ENCODE measurements around the gene MELK. TPM values are rescaled to one million over a fixed set of nuclear protein-coding genes. Genes with fewer than 3 reads are reported as not detected.
"Not testable (repeated sequence)": the region's sequence is repeated elsewhere in the genome, so short reads cannot be mapped to it uniquely, and the experiment has no call there.

MELK gene
- total and polyA plus RNA-seq, 10 of the 15 experiments (the other 5 are each of a cell fraction or from before 2014, with no cell fraction given) = 38.7 to 80.3 (median 51.6) TPM

DNA sequence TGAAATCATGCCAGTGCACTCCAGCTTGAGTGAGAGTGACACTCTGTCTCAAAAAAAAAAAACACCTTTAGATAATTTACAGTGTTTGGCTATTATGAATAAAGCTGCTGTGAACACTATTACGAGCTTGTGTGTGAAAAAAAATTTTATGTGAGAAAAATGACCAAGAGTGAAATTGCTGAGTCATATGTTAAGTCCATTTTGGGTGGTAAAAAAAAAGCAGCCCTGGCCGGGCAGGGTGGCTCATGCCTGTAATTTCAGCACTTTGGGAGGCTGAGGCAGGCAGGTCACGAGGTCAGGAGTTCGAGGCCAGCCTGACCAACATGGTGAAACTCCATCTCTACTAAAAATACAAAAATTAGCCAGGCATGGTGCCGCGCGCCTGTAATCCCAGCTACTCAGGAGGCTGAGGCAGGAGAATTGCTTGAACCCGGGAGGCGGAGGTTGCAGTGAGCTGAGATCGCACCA, 22.0 kb upstream of the MELK start:
- not testable (repeated sequence) for H2AFZ ChIP-seq (ENCODE audit: control insufficient read depth, low read depth, low read length); H3K27me3 ChIP-seq (replicated peaks in 1 of 2; ENCODE audit: control insufficient read depth in 2 of 2, insufficient read depth in 2 of 2, low read length in 1 of 2); H4K20me1 ChIP-seq (ENCODE audit: control insufficient read depth, insufficient read depth); H3K4me3 ChIP-seq; H3K79me2 ChIP-seq (ENCODE audit: control insufficient read depth, insufficient read depth, low read length); H3K36me3 ChIP-seq (ENCODE audit: control insufficient read depth in 2 of 2, insufficient read depth in 2 of 2, low read length in 1 of 2); H3K4me2 ChIP-seq (ENCODE audit: control insufficient read depth, insufficient read depth); BruUV-seq (replicated peaks); H3K9ac ChIP-seq (ENCODE audit: control insufficient read depth, insufficient read depth, low read length); FAIRE-seq; H3K9me3 ChIP-seq (replicated peaks; ENCODE audit: control insufficient read depth, insufficient read depth, low read length)
- in situ Hi-C loops (cut with MboI) = loop anchor here (5.0 kb wide), 2 partner anchors 63 to 143 kb away; no protein-coding TSS in a partner anchor
- intact Hi-C loops (cut with micrococcal nuclease; ENCODE audit: unreplicated experiment) = loop anchor here (2.0 kb wide), 2 partner anchors 64 to 92 kb away; no protein-coding TSS in a partner anchor
- Histone ChIP-seq H3K27ac (ENCODE audit: control insufficient read depth, insufficient read depth) (peak overlapping the region; percentile 73), H3K4me1 (ENCODE audit: control insufficient read depth, insufficient read depth, low read length) (peaks cover 17% of the 10 kb centered on the region)
- POLR2A ChIA-PET = interaction anchor here (0.6 to 1.4 kb wide), 7 partner anchors 33 to 143 kb away, joined by 3 to 6 read pairs (median 3); no protein-coding TSS in a partner anchor
- SMC1A ChIA-PET (ENCODE audit: uncharacterized antibody, unreplicated experiment) = interaction anchor here (0.6 to 13.7 kb wide), 11 partner anchors 10 to 363 kb away, joined by 3 to 287 read pairs (median 8); no protein-coding TSS in a partner anchor
- ATAC-seq (peak; percentile 87), DNase-seq (ENCODE audit: low read depth, low spot score) (peak; percentile 86)
- 26% methylated on average over 10 of the region's 10 CpGs for WGBS (ENCODE audit: insufficient coverage, insufficient replicate concordance, low lambda C conversion rate, missing lambda C conversion rate)
- RAD21 ChIA-PET (ENCODE audit: unreplicated experiment) = interaction anchor here (1.1 to 7.5 kb wide), 10 partner anchors 11 to 167 kb away, joined by 3 to 156 read pairs (median 4); no protein-coding TSS in a partner anchor
- CTCF ChIA-PET = interaction anchor here (0.6 to 16.4 kb wide), 6 partner anchors 62 to 538 kb away, joined by 3 to 421 read pairs (median 6); partner anchors contain the start of gene RNF38
- TF ChIP-seq EED (IDR thresholded peaks at IDR 0.05; ENCODE audit: low read depth) = peak; percentile 65
- TF ChIP-seq ATF7 (IDR thresholded peaks at IDR 0.05; ENCODE audit: low read depth) = peak; percentile 85
- TF ChIP-seq, protein P1, sequence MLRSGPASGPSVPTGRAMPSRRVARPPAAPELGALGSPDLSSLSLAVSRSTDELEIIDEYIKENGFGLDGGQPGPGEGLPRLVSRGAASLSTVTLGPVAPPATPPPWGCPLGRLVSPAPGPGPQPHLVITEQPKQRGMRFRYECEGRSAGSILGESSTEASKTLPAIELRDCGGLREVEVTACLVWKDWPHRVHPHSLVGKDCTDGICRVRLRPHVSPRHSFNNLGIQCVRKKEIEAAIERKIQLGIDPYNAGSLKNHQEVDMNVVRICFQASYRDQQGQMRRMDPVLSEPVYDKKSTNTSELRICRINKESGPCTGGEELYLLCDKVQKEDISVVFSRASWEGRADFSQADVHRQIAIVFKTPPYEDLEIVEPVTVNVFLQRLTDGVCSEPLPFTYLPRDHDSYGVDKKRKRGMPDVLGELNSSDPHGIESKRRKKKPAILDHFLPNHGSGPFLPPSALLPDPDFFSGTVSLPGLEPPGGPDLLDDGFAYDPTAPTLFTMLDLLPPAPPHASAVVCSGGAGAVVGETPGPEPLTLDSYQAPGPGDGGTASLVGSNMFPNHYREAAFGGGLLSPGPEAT (IDR thresholded peaks at IDR 0.05; ENCODE audit: low read depth) = peak; percentile 61; the same call in 1 of the 2 replicates
- TF ChIP-seq GABPA (IDR thresholded peaks at IDR 0.05; ENCODE audit: low read depth) = 0 out of 2 replicates have a peak, but pooled peaks have one; percentile 41
- peak; percentile 89; the same call in 1 of the 2 replicates for TF ChIP-seq FOXM1 (IDR thresholded peaks at IDR 0.05; ENCODE audit: low read depth, low read length)
- 0 out of 4 replicates have a peak, but pooled peaks of 1 of the 2 experiments have one; percentile 29 for TF ChIP-seq SRF (IDR thresholded peaks at IDR 0.05; ENCODE audit: low read depth in 2 of 2, low read length in 2 of 2)
- 0 out of 2 replicates have a peak, but pooled peaks have one; percentile 81 for TF ChIP-seq KDM1A (IDR thresholded peaks at IDR 0.05; ENCODE audit: borderline replicate concordance)
- TF ChIP-seq GATAD2B (conservative IDR thresholded peaks at IDR 0.05; ENCODE audit: low read depth) = 0 out of 2 replicates have a peak, but pooled peaks have one; percentile 52
- TF ChIP-seq RUNX3 (IDR thresholded peaks at IDR 0.05; ENCODE audit: low read length) = peak; percentile 84
- TF ChIP-seq ZBED1 (IDR thresholded peaks at IDR 0.05; ENCODE audit: borderline replicate concordance) = peak; percentile 74
- TF ChIP-seq ETV6 (conservative IDR thresholded peaks at IDR 0.05 in 1 of 2, IDR thresholded peaks at IDR 0.05 in 1 of 2; ENCODE audit: borderline replicate concordance in 1 of 2, low read depth in 1 of 2) = 0 out of 4 replicates have a peak, but pooled peaks of 1 of the 2 experiments have one; percentile 42
- TF ChIP-seq, protein P2, sequence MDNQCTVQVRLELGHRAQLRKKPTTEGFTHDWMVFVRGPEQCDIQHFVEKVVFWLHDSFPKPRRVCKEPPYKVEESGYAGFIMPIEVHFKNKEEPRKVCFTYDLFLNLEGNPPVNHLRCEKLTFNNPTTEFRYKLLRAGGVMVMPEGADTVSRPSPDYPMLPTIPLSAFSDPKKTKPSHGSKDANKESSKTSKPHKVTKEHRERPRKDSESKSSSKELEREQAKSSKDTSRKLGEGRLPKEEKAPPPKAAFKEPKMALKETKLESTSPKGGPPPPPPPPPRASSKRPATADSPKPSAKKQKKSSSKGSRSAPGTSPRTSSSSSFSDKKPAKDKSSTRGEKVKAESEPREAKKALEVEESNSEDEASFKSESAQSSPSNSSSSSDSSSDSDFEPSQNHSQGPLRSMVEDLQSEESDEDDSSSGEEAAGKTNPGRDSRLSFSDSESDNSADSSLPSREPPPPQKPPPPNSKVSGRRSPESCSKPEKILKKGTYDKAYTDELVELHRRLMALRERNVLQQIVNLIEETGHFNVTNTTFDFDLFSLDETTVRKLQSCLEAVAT (IDR thresholded peaks at IDR 0.05) = peak; percentile 80
- 0 out of 2 replicates have a peak, but pooled peaks have one; percentile 40 for TF ChIP-seq BCL11A (IDR thresholded peaks at IDR 0.05; ENCODE audit: low read depth, low read length)
- TF ChIP-seq RELA (IDR thresholded peaks at IDR 0.05; ENCODE audit: borderline replicate concordance, partially characterized antibody) = peak; percentile 11
- peak; percentile 82 for TF ChIP-seq MTA2 (IDR thresholded peaks at IDR 0.05; ENCODE audit: low read depth)
- 0 out of 2 replicates have a peak, but pooled peaks have one; percentile 21 for TF ChIP-seq CREB1 (IDR thresholded peaks at IDR 0.05; ENCODE audit: low read depth)
- TF ChIP-seq BMI1 (IDR thresholded peaks at IDR 0.05; ENCODE audit: borderline replicate concordance) = peak; percentile 66; the same call in 1 of the 2 replicates
- peak; percentile 55 to 63; a peak in 3 of 4 replicates for TF ChIP-seq EP300 (IDR thresholded peaks at IDR 0.05; ENCODE audit: borderline replicate concordance in 1 of 2, control insufficient read depth in 1 of 2, low read depth in 2 of 2, low read length in 2 of 2)
- TF ChIP-seq JUNB (IDR thresholded peaks at IDR 0.05) = peak; percentile 99
- peak; percentile 51; the same call in 1 of the 2 replicates for TF ChIP-seq SMARCA5 (IDR thresholded peaks at IDR 0.05)
- TF ChIP-seq ZNF24 (IDR thresholded peaks at IDR 0.05) = peak; percentile 72
- TF ChIP-seq BHLHE40 (IDR thresholded peaks at IDR 0.05; ENCODE audit: borderline replicate concordance in 1 of 2, low read depth in 2 of 2, low read length in 1 of 2) = peak in 1 of 2 experiments; percentile 58; a peak in 1 of 4 replicates

All from GM12878 (cell line).